H1 (cell line): ENCODE measurements around the gene MYPN. TPM values are rescaled to one million over a fixed set of nuclear protein-coding genes. Genes with fewer than 3 reads are reported as not detected.

ENCODE experiments used
- BRCA1 ChIP-seq: IDR thresholded peaks from 2 replicates; pipeline ENCODE4 v1.6.1; 2012; ENCODE audit warnings: low read depth, low read length, improper control_type of control experiment
- CHD7 ChIP-seq: fragments of 300-600 bp; sonication (generic); IDR thresholded peaks from 2 replicates; pipeline ENCODE4 v1.7.1; 2012; ENCODE audit warnings: low read length, moderate library complexity, mild to moderate bottlenecking, inconsistent platforms; ENCODE audit not compliant: insufficient replicate concordance
- CTBP2 ChIP-seq: IDR thresholded peaks from 2 replicates; pipeline ENCODE4 v1.7.0; 2011; ENCODE audit warnings: borderline replicate concordance, mild to moderate bottlenecking, moderate library complexity, mixed read lengths, low read length; ENCODE audit not compliant: insufficient read depth, insufficient read length
- MAFK ChIP-seq: IDR thresholded peaks from 2 replicates; pipeline ENCODE4 v1.6.1; 2012; ENCODE audit warnings: low read depth, mild to moderate bottlenecking, improper control_type of control experiment, low read length
- RBBP5 ChIP-seq: IDR thresholded peaks from 2 replicates; pipeline ENCODE4 v1.7.1; 2012; ENCODE audit warnings: low read depth, mild to moderate bottlenecking, inconsistent platforms, low read length, moderate library complexity, borderline replicate concordance
- RFX5 ChIP-seq: IDR thresholded peaks from 2 replicates; pipeline ENCODE4 v1.6.1; 2011; ENCODE audit warnings: low read depth, low read length, improper control_type of control experiment, borderline replicate concordance
- ZNF274 ChIP-seq: IDR thresholded peaks from 2 replicates; pipeline ENCODE4 v1.7.0; 2012; ENCODE audit warnings: low read length, borderline replicate concordance; ENCODE audit errors: extremely low read depth
- polyA plus RNA-seq, 7 experiments: library from polyadenylated mRNA; depleted of rRNA in 3 of 7; stranded (reverse) in 5 of 7; unstranded in 2 of 7; fragments of >200 nt in 5 of 7; fragments of 200-250 nt in 2 of 7; gene quantifications; 1 replicate in 5 of 7; 2 replicates in 1 of 7; 4 replicates in 1 of 7; pipeline versions ENCODE4 v1.2.1 to v1.2.3, GENCODE V29; 2011 to 2013; ENCODE audit warnings: missing spikeins in 2 of 7, mixed read lengths in 2 of 7
- total RNA-seq: library from RNA; stranded (reverse); fragmentation: NEBNext Ultra II Directional; extraction: Animal tissue kit (Norgen Biotek cat#: 25700); gene quantifications from 2 replicates; pipeline ENCODE4 v1.2.1, GENCODE V29; 2021

Gene MYPN
- total and polyA plus RNA-seq, 2 of the 8 experiments (the other 6 are each of a cell fraction or from before 2014, with no cell fraction given), result not detected

DNA sequence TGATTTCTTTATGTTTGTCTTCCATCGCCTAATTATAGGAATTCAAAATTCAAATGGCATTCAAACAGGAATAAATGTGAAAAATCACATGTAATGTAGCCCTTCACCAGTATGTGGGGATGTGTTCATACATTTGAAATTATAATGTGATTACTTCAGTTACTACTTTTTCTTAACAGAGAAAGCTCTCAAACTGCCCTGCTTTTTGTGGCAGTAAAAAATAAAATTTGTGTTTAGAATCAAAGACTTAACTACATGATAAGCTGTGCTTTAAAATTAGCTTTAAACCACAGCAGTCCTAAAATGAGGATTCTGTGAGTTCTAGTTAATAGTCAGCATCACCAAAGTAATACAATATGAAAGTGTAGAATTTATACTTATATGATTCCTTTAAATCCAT is 26.4 kb upstream of the MYPN start (continued):
- TF ChIP-seq CHD7 (no peak), RFX5 (no peak), BRCA1 (no peak), CTBP2 (no peak), RBBP5 (no peak), MAFK (no peak), ZNF274 (no peak)
- TF ChIP-seq, all 59 proteins: peak for 2
